Body of pancreas (tissue), 4 donors: Measurements from ENCODE around the gene CDC25B.

Experiments used
- CTCF ChIP-seq, 7 experiments: fragments of 450-650 bp in 4 of 7; fragments of 200-600 bp in 3 of 7; sonication (generic) in 3 of 7; IDR thresholded peaks; one replicate each; pipeline ENCODE4 v1.5.1; 2016 to 2019; ENCODE audit warnings: antibody characterized with exemption in 7 of 7
- POLR2A ChIP-seq, 3 donors: fragments of 450-650 bp; IDR thresholded peaks; one replicate each; pipeline ENCODE4 v1.6.1; 2016; ENCODE audit warnings: antibody characterized with exemption in 3 of 3, mild to moderate bottlenecking in 2 of 3

- TF ChIP-seq CTCF (IDR thresholded peaks at IDR 0.05), result no peak
- TF ChIP-seq POLR2A (IDR thresholded peaks at IDR 0.05), result no peak
Measured at GRCh38 chr20:3757268-3757667, 38.8 kb upstream of the CDC25B start.
